Measurements from ENCODE around the gene GFOD2.

GFOD2 gene

DNA sequence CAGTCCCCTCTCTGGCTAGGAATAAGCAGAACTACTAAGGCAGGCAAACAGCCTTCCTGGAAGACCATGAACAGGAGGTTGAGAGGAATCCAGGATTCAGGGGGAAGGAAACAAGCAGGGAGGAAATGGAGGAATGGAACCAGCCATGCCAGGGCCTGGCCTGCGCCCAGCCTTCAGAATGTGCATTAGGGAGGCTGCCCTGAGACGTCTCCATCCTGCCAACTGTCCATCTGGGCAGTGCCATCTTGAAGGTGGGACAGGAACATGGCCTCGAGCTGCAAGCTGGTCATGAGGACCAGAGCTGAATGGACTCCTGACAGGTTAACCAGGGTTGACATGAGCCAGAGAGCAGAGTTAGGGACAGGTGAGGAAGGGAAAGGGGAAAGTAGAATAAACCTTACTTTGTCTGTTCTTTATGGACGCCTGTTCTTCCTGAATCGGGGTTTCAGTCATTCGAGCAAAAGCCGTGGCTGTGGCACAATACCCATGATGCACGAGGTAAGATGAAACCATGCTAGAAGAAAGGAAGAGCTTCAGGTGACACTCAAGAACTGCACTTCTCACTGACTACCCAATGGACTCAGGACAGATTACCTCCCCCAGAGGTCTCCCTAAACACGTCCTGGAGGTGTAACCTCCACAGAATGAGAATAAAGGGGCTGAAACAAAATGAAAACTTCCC lies 12.1 kb upstream of the GFOD2 start:
- DNase-seq, result no peak

DNA sequence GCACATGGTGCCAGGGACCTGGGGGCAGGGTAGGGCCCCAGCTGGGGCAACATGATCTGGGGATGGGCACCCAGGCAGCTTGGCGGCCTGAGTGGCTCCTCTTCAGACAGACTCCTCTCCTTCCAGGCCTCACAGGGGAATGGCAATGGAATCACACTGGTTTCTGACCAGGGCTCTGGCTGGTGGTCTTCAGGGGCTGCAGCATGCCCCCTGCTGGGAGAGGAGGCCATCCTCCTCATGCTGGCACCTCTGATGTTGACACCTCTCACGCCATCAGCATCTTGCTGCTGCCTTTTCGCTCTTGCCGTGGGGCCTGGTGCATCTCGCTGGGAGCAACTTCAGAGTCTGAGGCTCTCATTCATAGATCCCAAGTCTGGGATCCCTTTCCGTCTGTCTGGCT lies 11.2 kb upstream of the GFOD2 start:
- no peak for DNase-seq

DNA sequence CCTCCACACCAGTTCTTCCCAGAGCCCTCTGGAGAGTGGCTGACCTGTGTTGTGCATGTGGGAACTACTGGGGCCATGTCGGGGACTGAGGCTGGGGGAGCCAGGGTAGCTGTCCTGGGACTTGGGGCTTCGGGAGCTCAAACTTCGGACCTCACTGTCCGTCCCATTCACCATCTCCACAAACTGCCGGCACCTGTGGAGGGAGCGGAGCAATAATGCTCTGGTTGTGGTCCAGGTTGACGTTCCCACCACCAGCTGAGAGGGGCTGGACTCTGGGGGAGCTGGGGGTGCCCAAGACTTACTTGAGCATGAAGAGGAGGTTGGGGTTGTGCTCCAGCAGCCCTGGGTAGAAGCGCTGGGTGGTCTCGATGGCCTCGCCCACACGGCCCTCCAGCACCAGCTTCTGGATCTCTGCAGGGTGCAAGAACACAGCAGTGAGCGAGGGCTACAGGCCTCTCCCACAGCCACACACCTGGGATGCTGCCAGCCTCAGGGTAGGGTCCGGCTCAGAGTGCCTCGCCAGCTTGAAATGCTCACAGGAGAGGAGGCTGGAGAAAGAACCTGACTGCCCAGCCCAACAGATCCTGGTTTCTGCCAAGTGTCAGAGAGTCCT lies 10.6 kb upstream of the GFOD2 start:
- no peak for DNase-seq

DNA sequence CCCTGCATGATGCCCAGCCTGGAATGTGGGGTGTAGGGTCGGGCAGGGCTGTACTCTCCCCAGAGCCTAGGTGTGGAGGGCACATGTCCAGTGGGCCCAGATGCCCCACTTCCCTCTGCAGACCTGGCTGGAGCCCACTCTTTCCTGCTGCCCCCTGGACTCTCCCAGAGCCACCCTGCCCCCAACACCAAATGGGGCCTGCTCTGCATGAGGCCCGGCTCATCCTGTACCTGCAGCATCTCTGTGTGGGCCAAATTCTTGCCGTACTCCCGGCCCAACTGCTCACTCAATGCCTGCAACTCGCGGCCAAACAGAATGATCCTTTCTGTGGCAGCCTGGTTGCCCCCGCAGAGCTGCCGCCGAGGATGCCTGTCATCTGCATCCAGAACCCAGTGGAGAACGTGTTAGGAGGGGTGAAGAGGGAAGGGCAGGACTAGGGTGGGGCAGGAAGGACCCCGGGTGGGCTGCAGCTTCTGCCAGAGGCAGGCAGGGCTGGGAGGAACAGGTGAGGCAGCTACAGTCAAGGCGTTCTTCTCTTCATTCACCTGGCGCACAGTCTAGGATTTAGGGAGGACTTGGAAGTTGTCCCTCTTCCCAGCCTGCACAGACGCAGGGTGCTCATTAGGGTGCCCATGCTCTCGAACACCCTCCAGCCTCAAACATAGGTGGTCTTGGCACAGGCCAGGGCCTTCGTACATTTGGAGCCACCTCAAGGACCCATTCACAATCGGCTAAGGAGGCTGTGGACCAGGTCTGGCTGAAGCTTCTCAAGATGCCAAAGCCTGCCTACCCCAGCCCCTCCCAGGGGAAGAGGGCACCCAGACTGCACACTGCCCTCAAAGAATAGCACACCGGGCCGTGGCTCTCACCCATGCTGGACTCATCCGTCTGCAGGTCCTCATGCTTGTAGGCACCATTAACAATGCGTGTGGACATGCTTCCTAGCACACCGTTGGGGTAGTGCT lies 8.7 kb upstream of the GFOD2 start:
- no peak for DNase-seq

DNA sequence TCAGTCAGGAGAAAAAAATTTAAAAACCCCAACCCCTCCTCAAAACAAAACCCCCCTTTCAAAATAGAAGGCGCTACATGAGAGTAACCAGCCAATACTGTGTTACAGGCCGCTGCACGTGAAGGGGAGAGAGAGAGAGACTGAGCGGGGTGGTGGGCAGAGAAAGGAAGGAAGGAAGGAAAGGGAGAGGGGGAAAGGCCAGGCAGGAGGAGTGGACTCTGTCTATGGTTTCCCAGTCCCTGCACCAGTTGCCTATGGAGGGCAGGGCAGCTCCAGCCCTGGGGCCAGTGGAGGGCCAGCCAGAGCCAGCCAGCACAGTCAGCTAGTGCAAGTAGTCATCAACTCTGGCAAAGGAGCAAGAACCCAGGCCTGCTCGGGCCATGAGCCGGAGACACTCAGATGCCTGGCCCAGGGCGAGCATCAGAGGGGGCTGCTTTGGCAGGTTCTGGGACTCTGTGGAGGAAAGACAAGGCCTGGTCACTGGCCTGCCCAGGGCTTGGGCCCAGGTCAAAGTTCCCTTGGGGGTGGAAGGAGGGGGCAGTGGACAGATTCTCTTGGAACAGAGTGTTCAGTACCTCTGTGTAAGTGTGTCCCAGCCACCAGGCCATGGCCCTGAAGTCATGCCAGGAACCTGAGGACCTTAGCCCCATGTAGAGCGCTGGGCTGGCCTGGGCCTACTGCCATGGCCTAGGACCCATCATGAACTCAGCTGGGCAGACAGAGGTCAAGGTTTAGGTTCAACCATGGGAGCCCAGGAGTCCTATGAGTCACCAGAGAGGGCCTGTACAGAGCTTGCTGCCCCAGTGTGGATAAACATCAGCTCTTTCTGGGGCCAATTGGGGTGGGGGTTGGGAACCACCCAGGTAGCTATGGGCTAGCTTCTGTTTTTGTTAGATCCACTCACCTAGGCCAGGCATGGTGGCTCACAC lies 7.3 kb upstream of the GFOD2 start:
- DNase-seq, result no peak

DNA sequence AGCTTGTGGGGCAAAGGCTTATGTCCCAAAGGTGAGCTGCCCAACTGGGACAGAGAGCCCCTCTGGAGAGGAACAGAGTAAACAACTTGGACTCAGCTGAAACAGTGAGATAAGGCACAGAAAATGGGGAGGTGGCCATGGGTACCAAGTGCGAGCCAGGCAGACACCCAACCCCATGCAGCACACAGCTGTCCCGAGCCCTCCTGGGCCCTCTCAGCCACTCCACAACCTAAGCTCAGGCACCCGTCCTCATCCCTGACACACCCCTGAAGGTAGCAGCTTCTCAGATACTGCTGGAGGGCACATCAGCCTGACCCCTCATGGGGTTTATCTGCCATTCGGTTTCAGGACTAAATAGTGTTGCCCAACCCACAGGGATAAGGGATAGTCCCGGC lies 4.8 kb upstream of the GFOD2 start:
- DNase-seq, result no peak

DNA sequence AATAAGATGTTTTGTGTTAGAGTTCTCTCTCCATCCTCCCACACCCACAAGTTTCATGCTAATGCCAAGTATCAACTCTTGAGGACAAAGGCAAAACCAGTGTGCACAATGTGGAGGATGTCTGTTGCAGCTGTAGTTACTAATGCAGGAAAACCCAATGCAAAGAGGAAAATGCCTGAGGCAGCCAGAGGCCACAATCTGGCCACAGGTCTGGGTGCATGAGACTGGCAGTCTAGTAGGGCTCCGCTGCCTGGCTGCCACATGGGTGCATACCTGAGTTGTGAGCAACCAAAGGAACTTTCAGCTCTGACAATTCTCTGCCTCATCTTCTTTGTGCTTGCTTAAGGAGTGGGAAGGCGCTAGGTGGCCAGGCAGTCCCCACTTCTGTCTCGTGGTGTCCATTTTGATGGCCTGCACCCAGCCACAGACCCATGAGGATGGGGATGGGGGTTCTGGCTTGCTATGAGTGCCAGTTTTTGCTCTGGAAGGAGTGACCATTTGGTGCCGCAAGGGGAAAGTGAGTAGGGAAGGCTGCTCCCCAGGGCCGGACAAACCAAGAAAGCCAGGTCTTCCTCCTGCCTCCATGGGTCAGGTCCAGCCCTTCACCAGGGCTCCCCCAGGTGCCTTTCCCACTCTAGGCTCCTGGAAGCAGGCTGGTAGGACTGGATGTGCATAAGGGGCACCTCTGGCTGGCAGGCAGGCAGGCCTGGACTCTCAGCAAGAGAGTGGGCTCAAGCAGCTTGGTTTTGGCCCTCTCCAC lies 4.2 kb upstream of the GFOD2 start:
- DNase-seq, result no peak

DNA sequence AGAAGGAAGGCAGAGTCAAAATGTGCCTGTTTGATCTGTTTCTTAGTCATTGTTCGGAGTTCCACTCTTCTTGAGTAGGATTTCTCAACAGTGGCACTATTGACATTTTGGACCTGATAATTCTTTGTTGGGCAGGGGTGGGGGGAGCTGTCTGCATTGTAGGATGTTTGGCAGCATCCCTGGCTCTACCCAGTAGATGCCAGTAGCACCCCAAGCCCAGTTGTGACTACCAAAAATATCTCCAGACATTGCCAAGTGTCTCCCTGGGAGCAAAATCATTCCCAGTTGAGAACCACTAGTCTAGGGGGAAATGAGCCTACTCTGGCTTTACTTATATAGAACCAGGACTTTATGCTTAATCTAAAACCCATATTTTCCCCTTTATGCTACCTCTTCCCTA lies 1.1 kb upstream of the GFOD2 start:
- no peak for DNase-seq

DNA sequence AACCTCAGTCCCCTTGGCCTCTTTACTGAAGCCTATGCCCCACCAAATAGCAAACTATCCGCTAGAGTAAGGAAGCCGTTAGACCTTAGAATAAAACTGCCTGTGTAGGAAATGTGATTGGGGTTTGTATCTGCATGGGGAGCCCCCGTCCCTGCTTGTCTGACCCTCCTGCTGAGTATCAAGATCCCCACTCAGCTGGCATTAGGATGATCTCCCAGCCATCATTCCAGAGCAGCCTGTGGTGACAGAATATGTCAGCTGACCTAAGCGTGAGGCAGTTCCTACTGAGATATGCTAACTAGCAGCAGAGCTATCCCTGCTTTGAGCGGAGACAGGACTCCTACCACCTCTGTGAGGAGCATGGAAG lies 645 bp upstream of the GFOD2 start:
- peak; percentile 30 for DNase-seq

DNA sequence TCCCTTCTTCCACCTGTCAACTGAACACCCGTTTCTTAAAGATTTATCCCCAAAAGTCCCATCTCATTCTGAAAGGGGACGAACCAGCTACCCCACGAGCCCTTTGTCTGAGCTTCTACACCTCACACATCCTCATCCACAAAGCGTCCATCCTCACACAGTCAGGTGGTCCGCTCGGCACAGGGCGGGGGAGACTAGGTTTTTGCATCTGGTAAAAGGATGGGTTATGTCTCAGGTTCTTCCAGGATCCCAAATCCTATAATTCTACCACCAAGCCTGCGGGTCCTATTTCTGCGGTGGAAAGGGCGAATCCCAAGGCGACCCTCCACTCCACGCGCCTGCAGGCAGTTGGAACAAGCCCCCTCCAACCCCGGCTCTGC lies 458 bp downstream of the GFOD2 start:
- DNase-seq, result peak; percentile 16

DNA sequence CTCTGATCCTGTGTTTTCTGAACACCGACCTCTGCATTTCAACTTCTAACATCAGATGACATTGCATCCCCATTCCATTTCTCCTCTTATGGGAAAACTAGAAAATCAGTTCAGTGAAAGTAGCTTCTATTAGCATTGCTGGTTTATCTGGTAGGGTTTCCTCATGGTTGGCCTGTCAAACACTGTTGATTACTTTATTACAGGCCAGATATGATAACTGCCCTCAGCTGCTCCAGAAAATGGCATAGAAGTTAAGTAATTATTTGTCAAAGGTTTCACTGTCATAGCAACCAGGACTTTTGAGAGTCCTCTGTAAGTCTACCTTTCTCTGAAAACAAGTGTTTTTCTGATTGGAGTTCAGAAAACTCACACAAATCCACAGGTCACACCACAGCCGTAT lies 3.0 kb downstream of the GFOD2 start:
- DNase-seq, result no peak

DNA sequence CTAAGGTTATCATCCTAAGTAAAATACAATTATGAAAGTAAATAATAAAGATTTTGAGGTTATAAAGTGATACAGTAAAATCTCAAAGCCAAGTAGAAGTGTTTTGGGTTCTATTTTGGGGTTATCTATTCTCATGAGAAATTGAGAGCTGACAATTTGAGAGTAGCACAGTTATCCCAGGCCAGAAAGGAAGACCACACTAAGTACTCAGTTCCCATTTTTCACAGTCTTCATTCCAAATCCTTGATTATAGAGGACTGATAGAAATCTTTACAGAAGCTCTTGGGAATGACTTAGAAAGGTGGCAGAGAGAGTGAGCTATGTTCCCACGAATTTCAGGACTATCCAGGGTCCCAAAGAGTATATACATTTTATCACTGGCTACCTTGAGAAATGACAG lies 4.6 kb downstream of the GFOD2 start:
- DNase-seq, result no peak

DNA sequence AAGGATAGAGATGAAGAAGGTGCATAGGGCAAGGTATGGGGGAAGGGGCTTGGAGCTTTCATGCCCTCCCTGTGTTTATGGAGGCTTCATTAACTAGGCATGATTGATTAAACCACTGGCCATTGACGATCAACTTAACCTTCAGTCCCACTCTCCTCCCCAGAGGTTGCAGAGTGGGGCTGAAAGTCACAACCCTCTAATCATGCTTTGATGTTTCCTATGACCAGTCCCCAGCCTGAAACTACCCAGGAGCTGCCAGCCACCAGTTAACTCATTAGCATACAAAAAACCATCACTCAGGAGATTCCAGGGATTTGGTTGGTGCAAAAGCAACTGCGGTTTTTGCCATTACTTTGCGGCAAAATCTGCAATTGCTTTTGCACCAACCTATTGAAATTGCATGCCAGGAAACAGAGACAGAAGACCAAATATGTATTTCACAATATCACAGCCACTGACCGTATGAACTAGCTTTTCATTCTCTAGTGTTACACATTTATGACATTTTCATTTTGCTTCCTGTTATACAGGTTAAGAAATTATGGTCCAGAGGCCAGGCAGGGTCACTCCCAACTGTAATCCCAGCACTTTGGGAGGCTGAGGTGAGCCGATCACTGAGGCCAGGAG lies 5.4 kb downstream of the GFOD2 start:
- no peak for DNase-seq

DNA sequence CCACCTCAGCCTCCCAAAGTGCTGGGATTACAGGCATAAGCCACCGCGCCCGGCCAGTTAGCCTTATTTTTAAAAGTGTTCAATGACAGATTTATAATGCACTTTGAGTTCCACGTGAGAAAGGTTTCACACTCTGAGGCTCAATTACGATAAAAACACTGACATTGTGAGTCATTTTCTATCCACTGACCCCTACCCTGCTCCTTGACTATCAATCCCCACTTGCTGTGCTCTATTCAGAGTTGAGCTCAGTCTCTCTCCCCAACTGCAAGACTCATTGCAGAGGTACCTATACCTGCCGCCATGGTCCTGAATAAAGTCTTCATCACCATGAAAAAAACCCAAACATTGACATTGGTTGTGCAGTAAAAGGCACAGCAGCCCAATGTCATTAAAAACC lies 8.5 kb downstream of the GFOD2 start:
- no peak for DNase-seq

DNA sequence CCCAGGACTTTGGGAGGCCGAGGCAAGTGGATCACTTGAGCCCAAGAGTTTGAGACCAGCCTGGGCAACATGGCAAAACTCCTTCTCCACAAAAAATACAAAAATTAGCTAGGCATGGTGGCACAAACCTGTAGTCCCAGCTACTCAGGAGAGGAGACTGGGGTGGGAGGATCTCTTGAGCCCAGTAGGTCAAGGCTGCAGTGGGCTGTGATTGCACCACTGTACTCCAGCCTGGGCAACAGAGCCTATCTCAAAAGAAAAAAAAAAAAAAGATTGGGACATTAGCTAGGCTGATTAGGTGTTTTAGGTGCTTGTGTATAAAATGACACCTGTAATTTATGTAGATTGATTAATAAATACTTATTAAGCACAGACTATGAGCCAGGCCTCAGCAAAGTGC lies 10.1 kb downstream of the GFOD2 start:
- DNase-seq, result no peak

DNA sequence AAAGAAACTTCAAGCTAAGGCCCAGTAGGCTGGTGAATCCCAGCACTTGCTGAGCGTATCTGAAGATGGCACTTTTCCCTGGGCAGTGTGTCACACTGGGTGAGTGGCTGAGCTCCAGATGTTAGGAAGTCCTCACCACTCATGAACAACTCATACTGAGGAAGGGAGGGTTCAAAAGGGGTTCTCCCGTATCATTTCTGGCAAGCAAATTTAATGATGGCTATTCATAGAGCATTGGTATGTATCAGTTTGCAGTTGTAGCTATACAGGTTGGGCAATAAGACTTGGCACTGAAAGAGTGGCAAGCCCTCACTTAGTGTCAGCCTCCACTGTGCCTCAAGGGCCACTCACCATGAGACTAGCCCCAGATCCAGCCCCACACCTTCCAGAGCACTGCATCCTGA lies 10.7 kb downstream of the GFOD2 start:
- DNase-seq, result no peak

DNA sequence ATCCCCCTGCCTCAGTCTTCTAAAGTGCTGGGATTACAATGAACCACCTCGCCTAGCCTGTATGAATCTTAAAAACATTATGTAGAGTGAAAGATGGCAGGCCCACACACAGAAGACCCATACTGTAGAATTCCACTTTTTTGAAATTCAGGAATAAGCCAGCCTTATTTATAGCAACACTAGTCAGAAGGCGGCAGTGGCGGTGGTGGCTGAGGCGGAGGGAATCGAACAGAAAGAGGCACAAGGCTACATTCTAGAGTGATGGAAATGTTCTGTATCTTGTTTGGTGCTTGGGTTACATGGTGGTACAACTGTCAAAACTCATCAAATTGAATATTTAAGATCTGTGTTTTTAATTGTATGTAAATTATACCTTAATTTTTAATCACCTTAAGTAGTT lies 11.3 kb downstream of the GFOD2 start:
- no peak for DNase-seq

DNA sequence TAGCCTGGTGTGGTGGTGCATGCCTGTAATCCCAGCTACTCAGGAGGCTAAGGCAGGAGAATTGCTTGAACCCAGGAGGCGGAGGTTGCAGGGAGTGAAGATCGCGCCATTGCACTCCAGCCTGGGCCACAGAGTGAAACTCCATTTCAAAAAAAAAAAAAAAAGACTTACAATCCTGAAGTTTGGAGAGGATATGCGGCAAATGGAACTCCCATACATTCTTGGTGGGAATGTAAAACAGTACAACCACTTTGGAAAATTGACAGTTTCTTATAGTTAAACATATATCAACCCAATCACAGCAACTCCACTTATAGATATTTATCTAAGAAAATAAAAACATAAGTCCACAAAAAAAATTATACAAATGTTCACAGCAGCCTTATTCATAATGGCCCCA lies 11.9 kb downstream of the GFOD2 start:
- DNase-seq, result no peak

DNA sequence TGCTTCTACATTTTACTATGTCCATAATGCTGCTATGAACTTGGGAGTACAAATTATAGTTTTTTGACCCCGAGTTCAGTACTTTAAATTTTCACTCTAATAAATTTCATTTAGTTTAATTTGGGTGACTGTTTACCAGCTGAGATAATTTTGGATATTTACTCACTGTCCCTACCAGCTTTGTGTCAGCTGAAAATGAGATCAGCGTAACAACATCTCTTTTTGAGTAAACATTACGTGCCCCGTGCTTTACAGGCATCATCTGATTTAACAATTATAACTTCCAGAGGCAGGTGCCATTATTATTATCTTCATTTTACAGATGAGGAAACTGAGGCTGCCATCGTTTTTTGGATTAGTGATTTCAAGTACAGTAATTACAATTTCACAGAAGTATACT lies 15.0 kb downstream of the GFOD2 start:
- DNase-seq, result no peak

DNA sequence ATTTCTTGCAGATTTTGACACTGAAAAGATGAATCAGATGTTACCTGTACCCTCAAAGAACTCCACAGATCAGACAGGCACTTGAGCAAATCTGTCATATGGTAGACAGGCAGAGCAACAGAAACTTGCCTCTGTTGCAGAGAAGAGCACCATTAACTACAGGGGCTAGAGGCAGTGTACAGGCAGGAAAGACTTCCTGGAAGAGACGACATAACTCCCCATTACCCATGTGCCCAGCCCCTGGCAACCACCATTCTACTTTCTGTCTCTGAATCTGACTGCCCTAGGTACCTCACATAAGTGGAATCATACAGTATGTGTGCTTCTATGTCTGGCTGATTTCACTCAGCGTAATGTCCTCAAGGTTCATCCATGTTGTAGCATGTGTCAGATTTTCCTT lies 15.5 kb downstream of the GFOD2 start:
- no peak for DNase-seq

DNA sequence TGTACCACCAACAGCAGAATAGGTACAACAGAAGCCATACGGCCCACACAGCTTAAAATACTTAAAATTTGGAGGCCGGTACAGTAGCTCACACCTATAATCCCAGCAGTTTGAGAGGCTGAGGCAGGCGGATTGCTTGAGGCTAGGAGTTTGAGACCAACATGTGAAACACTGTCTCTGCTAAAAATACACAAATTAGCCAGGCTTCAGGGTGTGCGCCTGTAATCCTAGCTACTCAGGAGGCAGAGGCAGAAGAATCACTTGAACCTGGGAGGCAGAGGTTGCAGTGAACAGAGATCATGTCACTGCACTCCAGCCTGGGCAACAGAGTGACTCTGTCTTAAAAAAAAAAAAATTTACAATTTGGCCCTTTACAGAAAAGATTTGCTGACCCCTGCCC lies 17.0 kb downstream of the GFOD2 start:
- DNase-seq, result no peak

DNA sequence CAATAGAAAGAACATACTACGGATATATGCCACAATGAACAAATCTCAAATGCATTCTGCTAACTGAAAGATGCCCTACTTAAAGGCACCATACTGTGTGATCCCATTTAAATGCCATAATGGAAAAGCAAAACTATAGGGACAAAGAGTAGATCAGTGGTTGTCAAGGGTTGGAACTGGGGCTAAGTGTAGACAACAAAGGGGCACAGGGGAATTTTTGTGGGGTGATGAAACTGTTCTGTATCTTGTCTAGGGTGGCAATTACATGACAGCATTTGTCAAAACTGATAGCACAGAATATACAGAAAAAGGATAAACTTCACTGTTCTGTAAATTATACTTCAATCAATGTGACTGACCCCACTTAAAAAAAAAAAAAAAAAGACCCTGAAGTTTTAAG lies 17.7 kb downstream of the GFOD2 start:
- DNase-seq, result no peak

All from RPMI8226 (cell line).